HG03565 (cell line): ENCODE data around the gene NMNAT1.
A peak's percentile ranks its signal among the peaks of the same experiment; 100 is the strongest.
"Not testable (repeated sequence)": the region's sequence is repeated elsewhere in the genome, so short reads cannot be mapped to it uniquely, and the experiment has no call there.

ENCODE experiments used
- ATAC-seq: cut with Tn5 transposase; IDR thresholded peaks from one replicate; pipeline ENCODE4 v1.9.1; 2021; ENCODE audit warnings: mild to moderate bottlenecking, moderate library complexity; ENCODE audit not compliant: unreplicated experiment

Gene NMNAT1

GRCh38 chr1:9942939-9943788, at the start of gene NMNAT1, which contains the start of gene LZIC:
NMNAT1 (plus strand) TSS chr1:9943475; CDS start chr1:9972074, 28,599 bp downstream.
LZIC (minus strand) TSS chr1:9943391; CDS start chr1:9936619, 6,772 bp downstream.
- ATAC-seq = peak; percentile 79

- ATAC-seq = no peak
Measured at GRCh38 chr1:9894115-9894514, 49.2 kb upstream of the NMNAT1 start.

- no peak for ATAC-seq
Measured at GRCh38 chr1:9900142-9901043, 42.9 kb upstream of the NMNAT1 start.

- no peak for ATAC-seq
Measured at GRCh38 chr1:9901148-9902059, 41.9 kb upstream of the NMNAT1 start.

GRCh38 chr1:9902060-9902452, 41.2 kb upstream of the NMNAT1 start:
- no peak for ATAC-seq

GRCh38 chr1:9903801-9904527, 39.3 kb upstream of the NMNAT1 start:
- no peak for ATAC-seq

- no peak for ATAC-seq
Measured at GRCh38 chr1:9904596-9904995, 38.7 kb upstream of the NMNAT1 start.

- no peak for ATAC-seq
Measured at GRCh38 chr1:9905010-9905409, 38.3 kb upstream of the NMNAT1 start.

GRCh38 chr1:9906466-9906865, 36.8 kb upstream of the NMNAT1 start:
- ATAC-seq = no peak

GRCh38 chr1:9907441-9907840, 35.8 kb upstream of the NMNAT1 start:
- no peak for ATAC-seq

GRCh38 chr1:9908871-9909233, 34.4 kb upstream of the NMNAT1 start:
- ATAC-seq = no peak

- peak; percentile 7 for ATAC-seq
Measured at GRCh38 chr1:9909234-9910046, 33.8 kb upstream of the NMNAT1 start.

GRCh38 chr1:9910076-9910422, 33.2 kb upstream of the NMNAT1 start, which contains the start of gene CTNNBIP1:
CTNNBIP1 (minus strand) TSS chr1:9910269; CDS start chr1:9872064, 38,205 bp downstream.
- peak; percentile 67 for ATAC-seq

GRCh38 chr1:9910423-9911178, 32.7 kb upstream of the NMNAT1 start:
- peak; percentile 81 for ATAC-seq

- no peak for ATAC-seq
Measured at GRCh38 chr1:9912264-9912936, 30.9 kb upstream of the NMNAT1 start.

- ATAC-seq = no peak
Measured at GRCh38 chr1:9914610-9914937, 28.7 kb upstream of the NMNAT1 start.

- ATAC-seq = no peak
Measured at GRCh38 chr1:9916452-9916851, 26.8 kb upstream of the NMNAT1 start.

GRCh38 chr1:9917495-9917894, 25.8 kb upstream of the NMNAT1 start:
- not testable (repeated sequence) for ATAC-seq
